ENCODE measurements around the gene COL11A2. TPM values are rescaled to one million over a fixed set of nuclear protein-coding genes. Genes with fewer than 3 reads are reported as not detected.

Gene COL11A2
- total RNA-seq, 1 experiment from 2014 or later, result 0.91 TPM

- TF ChIP-seq CTCF (IDR thresholded peaks at IDR 0.05; ENCODE audit: unreplicated experiment), result no peak
- no peaks in the 10 kb centered on the region for H3K9me3 Mint-ChIP-seq (ENCODE audit: unreplicated experiment)
- no TSS peak for BruUV-seq (replicated peaks)
- POLR2A ChIA-PET, result interaction anchor here (0.6 to 1.7 kb wide), 5 partner anchors 8 to 335 kb away, joined by 3 to 4 read pairs (median 3); partner anchors contain the start of genes RXRB and SLC39A7
- H3K27ac Mint-ChIP-seq (ENCODE audit: low read depth, unreplicated experiment), result peak overlapping the region; percentile 1
- no peak overlapping the region for H3K4me3 Mint-ChIP-seq (ENCODE audit: unreplicated experiment)
- no peak for DNase-seq (ENCODE audit: unreplicated experiment)
- intact Hi-C loops (cut with micrococcal nuclease), result no loop called here
- no peaks in the 10 kb centered on the region for H3K4me1 Mint-ChIP-seq (ENCODE audit: insufficient read depth, unreplicated experiment)
- no peaks in the 10 kb centered on the region for H3K27me3 Mint-ChIP-seq (ENCODE audit: insufficient read depth, unreplicated experiment)
- H3K36me3 Mint-ChIP-seq (ENCODE audit: insufficient read depth, unreplicated experiment), result peaks cover 11% of the 10 kb centered on the region
- CTCF ChIA-PET, result interaction anchor here (0.7 to 1.4 kb wide), 4 partner anchors 11 to 1116 kb away, joined by 3 to 5 read pairs (median 4); no protein-coding TSS in a partner anchor
Measured at GRCh38 chr6:33189625-33190448, 2.4 kb downstream of the COL11A2 start.

- no TSS peak for BruUV-seq (replicated peaks)
- Mint-ChIP-seq H3K27me3 (ENCODE audit: insufficient read depth, unreplicated experiment) (no peaks in the 10 kb centered on the region), H3K9me3 (ENCODE audit: unreplicated experiment) (no peaks in the 10 kb centered on the region), H3K4me3 (ENCODE audit: unreplicated experiment) (no peak overlapping the region), H3K4me1 (ENCODE audit: insufficient read depth, unreplicated experiment) (no peaks in the 10 kb centered on the region), H3K27ac (ENCODE audit: low read depth, unreplicated experiment) (no peak overlapping the region), H3K36me3 (ENCODE audit: insufficient read depth, unreplicated experiment) (peaks cover 4% of the 10 kb centered on the region)
- POLR2A ChIA-PET, result interaction anchor here (0.7 to 1.7 kb wide), 4 partner anchors 8 to 335 kb away, joined by 3 to 4 read pairs (median 3); partner anchors contain the start of genes RXRB and SLC39A7
- no peak for TF ChIP-seq CTCF (IDR thresholded peaks at IDR 0.05; ENCODE audit: unreplicated experiment)
- intact Hi-C loops (cut with micrococcal nuclease), result no loop called here
- DNase-seq (ENCODE audit: unreplicated experiment), result no peak
- CTCF ChIA-PET, result interaction anchor here (1.1 to 1.4 kb wide), 2 partner anchors 16 to 28 kb away, joined by 3 to 4 read pairs; no protein-coding TSS in a partner anchor
Measured at GRCh38 chr6:33189164-33189563, 3.1 kb downstream of the COL11A2 start.

- ChIA-PET CTCF (interaction anchor here (0.7 kb wide), 1 partner anchor 143 kb away, joined by 3 read pairs; no protein-coding TSS in a partner anchor), POLR2A (no interaction called here)
- Mint-ChIP-seq H3K9me3 (ENCODE audit: unreplicated experiment) (peaks cover 8% of the 10 kb centered on the region), H3K27me3 (ENCODE audit: insufficient read depth, unreplicated experiment) (no peaks in the 10 kb centered on the region), H3K36me3 (ENCODE audit: insufficient read depth, unreplicated experiment) (no peaks in the 10 kb centered on the region), H3K4me3 (ENCODE audit: unreplicated experiment) (no peak overlapping the region), H3K4me1 (ENCODE audit: insufficient read depth, unreplicated experiment) (no peaks in the 10 kb centered on the region), H3K27ac (ENCODE audit: low read depth, unreplicated experiment) (no peak overlapping the region)
- BruUV-seq (replicated peaks), result no TSS peak
- DNase-seq (ENCODE audit: unreplicated experiment), result no peak
- no peak for TF ChIP-seq CTCF (IDR thresholded peaks at IDR 0.05; ENCODE audit: unreplicated experiment)
- intact Hi-C loops (cut with micrococcal nuclease), result no loop called here
Measured at GRCh38 chr6:33187809-33188208, 4.5 kb downstream of the COL11A2 start.

- Mint-ChIP-seq H3K27ac (ENCODE audit: low read depth, unreplicated experiment) (no peak overlapping the region), H3K36me3 (ENCODE audit: insufficient read depth, unreplicated experiment) (no peaks in the 10 kb centered on the region), H3K9me3 (ENCODE audit: unreplicated experiment) (peaks cover 12% of the 10 kb centered on the region), H3K4me1 (ENCODE audit: insufficient read depth, unreplicated experiment) (no peaks in the 10 kb centered on the region), H3K27me3 (ENCODE audit: insufficient read depth, unreplicated experiment) (no peaks in the 10 kb centered on the region), H3K4me3 (ENCODE audit: unreplicated experiment) (no peak overlapping the region)
- BruUV-seq (replicated peaks), result no TSS peak
- CTCF ChIA-PET, result interaction anchor here (0.6 kb wide), 1 partner anchor 23 kb away, joined by 3 read pairs; no protein-coding TSS in a partner anchor
- POLR2A ChIA-PET, result no interaction called here
- intact Hi-C loops (cut with micrococcal nuclease), result no loop called here
- TF ChIP-seq CTCF (IDR thresholded peaks at IDR 0.05; ENCODE audit: unreplicated experiment), result no peak
- DNase-seq (ENCODE audit: unreplicated experiment), result no peak
Measured at GRCh38 chr6:33185654-33186187, 6.5 kb downstream of the COL11A2 start.

Measured in MCF 10A (cell line).